Esophagus squamous epithelium (tissue), 4 donors: ENCODE measurements around the gene PRKG1.

Experiments
- POLR2A ChIP-seq, 4 donors: fragments of 450-650 bp; IDR thresholded peaks; one replicate each; pipeline ENCODE4 v1.6.1; 2017; ENCODE audit warnings: antibody characterized with exemption in 4 of 4, mild to moderate bottlenecking in 4 of 4, moderate library complexity in 3 of 4
- TF ChIP-seq, protein P1 (sequence below), 6 experiments: fragments of 450-650 bp in 4 of 6; fragments of 200-600 bp in 2 of 6; sonication (generic) in 2 of 6; IDR thresholded peaks; one replicate each; pipeline ENCODE4 v1.5.1; 2016 to 2019; ENCODE audit warnings: antibody characterized with exemption in 6 of 6, mild to moderate bottlenecking in 4 of 6, moderate library complexity in 4 of 6

- TF ChIP-seq, protein P1, sequence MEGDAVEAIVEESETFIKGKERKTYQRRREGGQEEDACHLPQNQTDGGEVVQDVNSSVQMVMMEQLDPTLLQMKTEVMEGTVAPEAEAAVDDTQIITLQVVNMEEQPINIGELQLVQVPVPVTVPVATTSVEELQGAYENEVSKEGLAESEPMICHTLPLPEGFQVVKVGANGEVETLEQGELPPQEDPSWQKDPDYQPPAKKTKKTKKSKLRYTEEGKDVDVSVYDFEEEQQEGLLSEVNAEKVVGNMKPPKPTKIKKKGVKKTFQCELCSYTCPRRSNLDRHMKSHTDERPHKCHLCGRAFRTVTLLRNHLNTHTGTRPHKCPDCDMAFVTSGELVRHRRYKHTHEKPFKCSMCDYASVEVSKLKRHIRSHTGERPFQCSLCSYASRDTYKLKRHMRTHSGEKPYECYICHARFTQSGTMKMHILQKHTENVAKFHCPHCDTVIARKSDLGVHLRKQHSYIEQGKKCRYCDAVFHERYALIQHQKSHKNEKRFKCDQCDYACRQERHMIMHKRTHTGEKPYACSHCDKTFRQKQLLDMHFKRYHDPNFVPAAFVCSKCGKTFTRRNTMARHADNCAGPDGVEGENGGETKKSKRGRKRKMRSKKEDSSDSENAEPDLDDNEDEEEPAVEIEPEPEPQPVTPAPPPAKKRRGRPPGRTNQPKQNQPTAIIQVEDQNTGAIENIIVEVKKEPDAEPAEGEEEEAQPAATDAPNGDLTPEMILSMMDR (IDR thresholded peaks at IDR 0.05): no peak
- TF ChIP-seq POLR2A (IDR thresholded peaks at IDR 0.05): no peak
Measured at GRCh38 chr10:51125518-51125917, 51.2 kb downstream of the PRKG1 start.
